Epithelial cell of proximal tubule (primary cell): ENCODE results near the gene BTLA. TPM values are rescaled to one million over a fixed set of nuclear protein-coding genes. Genes with fewer than 3 reads are reported as not detected.
"Not testable (repeated sequence)": the region's sequence is repeated elsewhere in the genome, so short reads cannot be mapped to it uniquely, and the experiment has no call there.

Source experiments
- DNase-seq: peaks from one replicate; pipeline ENCODE4 v3.0.0-alpha.2; 2011; ENCODE audit warnings: low read depth
- H3K4me3 ChIP-seq: 2 replicates; pipeline ENCODE4 v1.5.1; 2011; ENCODE audit warnings: low read depth, mild to moderate bottlenecking, low read length
- CTCF ChIP-seq: conservative IDR thresholded peaks from 2 replicates; pipeline ENCODE4 v1.5.1; 2012; ENCODE audit warnings: low read depth, mild to moderate bottlenecking, low read length
- total RNA-seq: library from RNA; depleted of rRNA; stranded (reverse); fragments of >200 nt; gene quantifications from 2 replicates; pipeline ENCODE4 v1.2.3, GENCODE V29; 2015

Gene BTLA
- total RNA-seq, 1 donor from 2014 or later: not detected

GRCh38 chr3:112424394-112424793, 74.9 kb downstream of the BTLA start:
- H3K4me3 ChIP-seq: no peak overlapping the region
- DNase-seq: no peak
- TF ChIP-seq CTCF: no peak

GRCh38 chr3:112422921-112423320, 76.4 kb downstream of the BTLA start:
- DNase-seq, H3K4me3 ChIP-seq: not testable (repeated sequence)

- DNase-seq, H3K4me3 ChIP-seq: not testable (repeated sequence)
Measured at GRCh38 chr3:112418526-112418925, 80.7 kb downstream of the BTLA start.

GRCh38 chr3:112417696-112418318, 81.5 kb downstream of the BTLA start:
- TF ChIP-seq CTCF: no peak
- no peak overlapping the region for H3K4me3 ChIP-seq
- DNase-seq: no peak

GRCh38 chr3:112416391-112417212, 82.7 kb downstream of the BTLA start:
- DNase-seq: no peak
- no peak overlapping the region for H3K4me3 ChIP-seq
- TF ChIP-seq CTCF: no peak

- TF ChIP-seq CTCF: no peak
- DNase-seq: no peak
- no peak overlapping the region for H3K4me3 ChIP-seq
Measured at GRCh38 chr3:112415390-112415789, 83.9 kb downstream of the BTLA start.

Other genes starting within 250 kb of the BTLA start
- gene SLC9C1, start 205.3 kb downstream of the BTLA start, total RNA-seq: not detected in 2 replicates
- 3.8 and 3.9 TPM in 2 replicates for gene CD200, start 166.3 kb downstream of the BTLA start, total RNA-seq
- gene ATG3, start 62.5 kb upstream of the BTLA start, total RNA-seq: 53.2 and 58.5 TPM in 2 replicates
- 14.1 and 20.9 TPM in 2 replicates for gene SLC35A5, start 62.6 kb upstream of the BTLA start, total RNA-seq
- gene CCDC80, start 141.7 kb upstream of the BTLA start, total RNA-seq: 11.6 and 12.2 TPM in 2 replicates